Lower lobe of right lung (tissue), 2 donors: Measurements from ENCODE around the gene ZNF296. TPM values are rescaled to one million over a fixed set of nuclear protein-coding genes. Genes with fewer than 3 reads are reported as not detected.

Source experiments
- ATAC-seq, 2 donors: fragments of 200-7000 bp; cut with Tn5 transposase; one replicate each; pipeline ENCODE4 v1.9.1; 2020 to 2022; ENCODE audit warnings: mild to moderate bottlenecking in 2 of 2, moderate library complexity in 2 of 2
- DNase-seq: peaks from one replicate; pipeline ENCODE4 v3.0.0-alpha.2; 2020
- H3K27ac ChIP-seq: fragments of 200-600 bp; one replicate; pipeline ENCODE4 v1.8.0; 2022
- H3K27me3 ChIP-seq: fragments of 200-600 bp; one replicate; pipeline ENCODE4 v1.8.0; 2022; ENCODE audit warnings: low read depth
- H3K36me3 ChIP-seq: fragments of 200-600 bp; one replicate; pipeline ENCODE4 v1.8.0; 2022; ENCODE audit warnings: mild to moderate bottlenecking
- H3K4me1 ChIP-seq: fragments of 200-600 bp; one replicate; pipeline ENCODE4 v1.8.0; 2022
- H3K4me3 ChIP-seq: fragments of 200-600 bp; one replicate; pipeline ENCODE4 v1.8.0; 2022; ENCODE audit warnings: mild to moderate bottlenecking
- H3K9me3 ChIP-seq: fragments of 200-600 bp; one replicate; pipeline ENCODE4 v1.8.0; 2022
- CTCF ChIP-seq: fragments of 200-600 bp; IDR thresholded peaks from one replicate; pipeline ENCODE4 v1.8.0; 2022; ENCODE audit warnings: antibody characterized with exemption, mild to moderate bottlenecking
- intact Hi-C: fragments of 100-400 bp; cut with DNase I; formaldehyde crosslinking; loops from one replicate; pipeline ENCODE4 v1.11.0; 2022
- total RNA-seq: library from RNA; stranded (reverse); fragmentation: NEBNext Ultra II Directional; extraction: Animal tissue kit (Norgen Biotek cat#: 25700); gene quantifications from one replicate; pipeline ENCODE4 v1.2.1, GENCODE V29; 2021
- donor health status: DM: no; HTN: yes; CAD: no; lungs with severe emphysema.

ZNF296 gene
- total RNA-seq, 1 donor from 2014 or later: 1.7 TPM

DNA sequence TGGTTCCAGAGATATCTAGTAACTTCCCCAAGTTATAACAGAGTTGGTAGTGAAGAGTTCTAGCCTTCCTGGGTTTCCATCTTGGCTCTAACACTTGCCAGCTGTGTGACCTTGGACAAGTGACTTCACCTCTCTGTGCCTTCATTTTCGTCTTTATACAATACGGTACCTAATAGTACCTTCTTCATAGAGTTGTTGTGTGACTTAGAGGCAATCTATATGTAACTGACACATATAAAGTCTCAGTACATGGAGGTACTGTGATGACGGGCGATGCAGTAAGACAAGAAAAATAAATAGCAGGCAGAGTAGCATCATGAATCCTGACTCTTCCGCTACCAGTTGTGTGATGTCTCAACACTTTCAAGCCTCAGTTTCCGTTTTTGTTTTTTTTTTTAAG, 45.5 kb downstream of the ZNF296 start:
- Histone ChIP-seq H3K27me3 (no peaks in the 10 kb centered on the region), H3K4me1 (no peaks in the 10 kb centered on the region), H3K27ac (no peak overlapping the region), H3K9me3 (no peaks in the 10 kb centered on the region), H3K36me3 (peaks cover 85% of the 10 kb centered on the region), H3K4me3 (no peak overlapping the region)
- no peak for TF ChIP-seq CTCF
- ATAC-seq (no peak), DNase-seq (no peak)
- intact Hi-C loops: no loop called here

DNA sequence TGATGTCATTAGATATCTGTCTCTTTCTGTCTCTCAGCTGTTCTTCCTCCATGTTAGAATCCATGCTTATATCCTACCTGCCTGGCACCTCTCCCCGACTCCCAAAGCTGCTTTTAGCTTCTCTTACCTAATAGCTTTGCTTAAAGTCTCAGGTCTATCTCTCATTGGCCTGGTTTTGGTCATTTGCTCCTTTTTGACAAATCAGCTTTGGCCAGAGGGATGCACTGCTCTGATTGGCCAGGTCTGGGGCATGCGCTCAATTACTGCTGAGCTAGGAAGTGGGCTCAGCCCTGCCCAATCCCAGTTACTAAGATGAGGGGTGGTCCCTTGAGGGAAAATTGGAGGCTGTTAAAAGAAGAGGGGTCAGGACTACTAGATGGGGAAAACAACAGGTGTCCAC, 48.9 kb downstream of the ZNF296 start:
- Histone ChIP-seq H3K9me3 (no peaks in the 10 kb centered on the region), H3K4me1 (no peaks in the 10 kb centered on the region), H3K27me3 (no peaks in the 10 kb centered on the region), H3K27ac (no peak overlapping the region), H3K36me3 (peaks cover 64% of the 10 kb centered on the region), H3K4me3 (no peak overlapping the region)
- no peak for ATAC-seq
- intact Hi-C loops: no loop called here
- DNase-seq: no peak
- no peak for TF ChIP-seq CTCF

GRCh38 chr19:45025264-45025663, 51.0 kb downstream of the ZNF296 start:
- DNase-seq: no peak

GRCh38 chr19:45023048-45023447, 53.2 kb downstream of the ZNF296 start:
- no peak for TF ChIP-seq CTCF
- Histone ChIP-seq H3K4me3 (no peak overlapping the region), H3K27ac (no peak overlapping the region), H3K36me3 (peaks cover 41% of the 10 kb centered on the region), H3K27me3 (no peaks in the 10 kb centered on the region), H3K9me3 (no peaks in the 10 kb centered on the region), H3K4me1 (no peaks in the 10 kb centered on the region)
- ATAC-seq (no peak), DNase-seq (no peak)
- intact Hi-C loops: no loop called here

More at GRCh38 chr19:45025264-45025663, 51.0 kb downstream of the ZNF296 start:
- Histone ChIP-seq H3K9me3 (no peaks in the 10 kb centered on the region), H3K36me3 (peaks cover 54% of the 10 kb centered on the region), H3K27me3 (no peaks in the 10 kb centered on the region), H3K27ac (no peak overlapping the region), H3K4me3 (no peak overlapping the region), H3K4me1 (no peaks in the 10 kb centered on the region)
- intact Hi-C loops: no loop called here
- ATAC-seq: peak in 1 of 2 donors; percentile 29
- no peak for TF ChIP-seq CTCF

DNA sequence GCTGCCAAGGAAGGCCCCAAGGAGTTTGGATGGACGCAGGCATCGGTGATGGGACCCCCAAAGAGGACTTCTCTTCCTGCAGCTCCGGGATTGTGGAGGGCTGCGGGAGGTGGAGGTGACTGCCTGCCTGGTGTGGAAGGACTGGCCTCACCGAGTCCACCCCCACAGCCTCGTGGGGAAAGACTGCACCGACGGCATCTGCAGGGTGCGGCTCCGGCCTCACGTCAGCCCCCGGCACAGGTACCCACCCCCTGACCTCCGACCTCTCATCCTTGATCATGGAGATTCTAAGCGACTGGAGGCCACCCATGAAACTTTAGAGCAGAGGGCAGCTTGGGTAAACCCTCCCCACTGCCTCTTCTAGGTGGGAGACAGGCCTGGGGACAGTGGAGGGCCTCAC, 54.3 kb downstream of the ZNF296 start:
- Histone ChIP-seq H3K4me1 (no peaks in the 10 kb centered on the region), H3K27ac (no peak overlapping the region), H3K4me3 (no peak overlapping the region), H3K27me3 (no peaks in the 10 kb centered on the region), H3K36me3 (peaks cover 33% of the 10 kb centered on the region), H3K9me3 (no peaks in the 10 kb centered on the region)
- DNase-seq (no peak), ATAC-seq (peak; percentile 12 to 34)
- intact Hi-C loops: no loop called here
- TF ChIP-seq CTCF: no peak

Other genes with a start within 250 kb of the ZNF296 start
- 75.1 TPM for gene NECTIN2, start 230.2 kb downstream of the ZNF296 start, total RNA-seq
- 40.8 TPM for gene TOMM40, start 185.2 kb downstream of the ZNF296 start, total RNA-seq
- gene APOE, start 170.7 kb downstream of the ZNF296 start, total RNA-seq: 447 TPM
- gene APOC1, start 161.9 kb downstream of the ZNF296 start, total RNA-seq: 816 TPM
- gene APOC4, start 134.2 kb downstream of the ZNF296 start, total RNA-seq: 0.68 TPM
- gene APOC2, start 130.4 kb downstream of the ZNF296 start, total RNA-seq: 30.2 TPM
- 104 TPM for gene CLPTM1, start 121.1 kb downstream of the ZNF296 start, total RNA-seq
- 12.2 TPM for gene RELB, start 75.0 kb downstream of the ZNF296 start, total RNA-seq
- 71.7 TPM for gene CLASRP, start 37.4 kb downstream of the ZNF296 start, total RNA-seq
- 16.1 TPM for gene GEMIN7, start 2.8 kb upstream of the ZNF296 start, total RNA-seq
- gene PPP1R37, start 16.7 kb upstream of the ZNF296 start, total RNA-seq: 29.1 TPM
- not detected for gene NKPD1, start 84.5 kb upstream of the ZNF296 start, total RNA-seq
- 18.4 TPM for gene TRAPPC6A, start 101.8 kb upstream of the ZNF296 start, total RNA-seq
- gene BLOC1S3, start 102.3 kb upstream of the ZNF296 start, total RNA-seq: 15.9 TPM
- 3.6 TPM for gene EXOC3L2, start 168.9 kb upstream of the ZNF296 start, total RNA-seq
- 32.5 TPM for gene MARK4, start 174.8 kb upstream of the ZNF296 start, total RNA-seq
- 0.24 TPM for gene CKM, start 246.4 kb upstream of the ZNF296 start, total RNA-seq